IPS DF 6.9 (cell line): ENCODE data around the gene FNDC3B.
"Not testable (repeated sequence)": the region's sequence is repeated elsewhere in the genome, so short reads cannot be mapped to it uniquely, and the experiment has no call there.

Experiments
- DNase-seq: peaks from one replicate; pipeline ENCODE4 v3.0.0-alpha.2; 2013; ENCODE audit warnings: low read depth, low spot score
- H3K27ac ChIP-seq: one replicate; pipeline ENCODE4 v1.5.1; 2013; ENCODE audit warnings: low read length, control low read depth
- H3K27me3 ChIP-seq: 2 replicates; pipeline ENCODE4 v1.6.1; 2013; ENCODE audit warnings: mild to moderate bottlenecking, low read length; ENCODE audit not compliant: control insufficient read depth, insufficient read depth
- H3K36me3 ChIP-seq: 2 replicates; pipeline ENCODE4 v1.6.1; 2013; ENCODE audit warnings: low read length; ENCODE audit not compliant: control insufficient read depth, insufficient read depth
- H3K4me1 ChIP-seq: 2 replicates; pipeline ENCODE4 v1.6.1; 2013; ENCODE audit warnings: low read length; ENCODE audit not compliant: control insufficient read depth, insufficient read depth
- H3K4me3 ChIP-seq: 2 replicates; pipeline ENCODE4 v1.5.1; 2013; ENCODE audit warnings: mild to moderate bottlenecking, low read length
- H3K9me3 ChIP-seq: 2 replicates; pipeline ENCODE4 v1.6.1; 2013; ENCODE audit warnings: low read length, inconsistent platforms; ENCODE audit not compliant: control insufficient read depth, insufficient read depth
- WGBS: extraction: QIAGEN DNeasy Blood & Tissue Kit; methylation state at CpG from one replicate; pipeline ENCODE4 v1.1.7; 2013; ENCODE audit warnings: mixed read lengths, missing lambda C conversion rate; ENCODE audit not compliant: insufficient read length, insufficient coverage; 5-methylcytosine and 5-hydroxymethylcytosine counted together

Gene FNDC3B

GRCh38 chr3:172247525-172248274 is 208.3 kb downstream of the FNDC3B start:
- Histone ChIP-seq H3K27me3 (no peaks in the 10 kb centered on the region), H3K27ac (no peak overlapping the region), H3K4me1 (peaks cover 2% of the 10 kb centered on the region; the same call in 1 of the 2 replicates), H3K9me3 (no peaks in the 10 kb centered on the region), H3K36me3 (no peaks in the 10 kb centered on the region), H3K4me3 (no peak overlapping the region)
- no peak for DNase-seq
- WGBS, result no CpG with 5 or more reads among the region's 13 CpGs

GRCh38 chr3:172249039-172249438 is 209.7 kb downstream of the FNDC3B start:
- Histone ChIP-seq H3K36me3 (no peaks in the 10 kb centered on the region), H3K27me3 (no peaks in the 10 kb centered on the region), H3K4me1 (peaks cover 2% of the 10 kb centered on the region; the same call in 1 of the 2 replicates), H3K27ac (no peak overlapping the region), H3K4me3 (no peak overlapping the region), H3K9me3 (no peaks in the 10 kb centered on the region)
- no CpG with 5 or more reads among the region's 1 CpG for WGBS
- no peak for DNase-seq

DNA sequence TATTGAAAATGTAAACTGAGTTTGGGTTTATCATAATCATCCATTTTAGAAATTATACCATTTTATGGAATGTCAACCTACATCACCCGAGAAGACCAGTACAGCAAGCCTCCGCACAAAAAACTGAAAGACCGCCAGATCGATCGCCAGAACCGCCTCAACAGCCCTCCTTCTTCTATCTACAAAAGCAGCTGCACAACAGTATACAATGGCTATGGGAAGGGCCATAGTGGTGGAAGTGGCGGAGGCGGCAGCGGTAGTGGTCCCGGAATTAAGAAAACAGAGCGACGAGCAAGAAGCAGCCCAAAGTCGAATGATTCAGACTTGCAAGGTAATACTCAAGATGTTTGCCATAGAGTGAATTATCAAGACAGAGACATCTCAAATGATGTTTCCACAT is 211.8 kb downstream of the FNDC3B start:
- WGBS, result no CpG with 5 or more reads among the region's 13 CpGs
- no peak overlapping the region for H3K4me3 ChIP-seq
- H3K4me1 ChIP-seq, result peaks cover 2% of the 10 kb centered on the region; the same call in 1 of the 2 replicates
- H3K36me3 ChIP-seq, result no peaks in the 10 kb centered on the region
- no peak for DNase-seq
- no peaks in the 10 kb centered on the region for H3K9me3 ChIP-seq
- H3K27me3 ChIP-seq, result no peaks in the 10 kb centered on the region
- H3K27ac ChIP-seq, result no peak overlapping the region

GRCh38 chr3:172253200-172253599 is 213.8 kb downstream of the FNDC3B start:
- Histone ChIP-seq H3K4me1 (no peaks in the 10 kb centered on the region), H3K36me3 (no peaks in the 10 kb centered on the region), H3K9me3 (no peaks in the 10 kb centered on the region), H3K27me3 (no peaks in the 10 kb centered on the region), H3K4me3 (no peak overlapping the region), H3K27ac (no peak overlapping the region)
- DNase-seq, result no peak
- WGBS, result no CpG with 5 or more reads among the region's 5 CpGs

GRCh38 chr3:172254542-172254941 is 215.2 kb downstream of the FNDC3B start:
- H3K27me3 ChIP-seq, result no peaks in the 10 kb centered on the region
- H3K27ac ChIP-seq, result no peak overlapping the region
- H3K9me3 ChIP-seq, result no peaks in the 10 kb centered on the region
- H3K4me1 ChIP-seq, result no peaks in the 10 kb centered on the region
- H3K36me3 ChIP-seq, result no peaks in the 10 kb centered on the region
- DNase-seq, result no peak
- H3K4me3 ChIP-seq, result no peak overlapping the region
- WGBS, result no CpG with 5 or more reads among the region's 1 CpG

DNA sequence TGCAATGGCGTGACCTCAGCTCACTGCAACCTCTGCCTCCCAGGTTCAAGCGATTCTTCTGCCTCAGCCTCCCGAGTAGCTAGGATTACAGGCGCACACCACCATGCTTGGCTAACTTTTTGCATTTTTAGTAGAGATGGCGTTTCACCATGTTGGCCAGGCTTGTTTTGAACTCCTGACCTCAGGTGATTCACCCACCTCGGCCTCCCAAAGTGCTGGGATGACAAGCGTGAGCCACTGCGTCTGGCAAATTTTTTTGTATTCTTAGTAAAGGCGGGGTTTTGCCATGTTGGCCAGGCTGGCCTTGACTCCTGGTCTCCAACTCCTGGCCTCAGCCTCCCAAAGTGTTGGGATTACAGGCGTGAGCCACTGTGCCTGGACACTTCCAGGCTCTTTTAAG is 215.9 kb downstream of the FNDC3B start:
- not testable (repeated sequence) for DNase-seq, H3K27me3 ChIP-seq, H3K27ac ChIP-seq, H3K9me3 ChIP-seq, H3K4me1 ChIP-seq, H3K4me3 ChIP-seq, H3K36me3 ChIP-seq
- no CpG with 5 or more reads among the region's 10 CpGs for WGBS

GRCh38 chr3:172256101-172256734 is 216.8 kb downstream of the FNDC3B start:
- no peak overlapping the region for H3K4me3 ChIP-seq
- no CpG with 5 or more reads among the region's 2 CpGs for WGBS
- H3K4me1 ChIP-seq, result no peaks in the 10 kb centered on the region
- DNase-seq, result no peak
- H3K27me3 ChIP-seq, result no peaks in the 10 kb centered on the region
- no peaks in the 10 kb centered on the region for H3K9me3 ChIP-seq
- H3K36me3 ChIP-seq, result no peaks in the 10 kb centered on the region
- no peak overlapping the region for H3K27ac ChIP-seq

- no peaks in the 10 kb centered on the region for H3K36me3 ChIP-seq
- no peaks in the 10 kb centered on the region for H3K4me1 ChIP-seq
- H3K27ac ChIP-seq, result no peak overlapping the region
- H3K27me3 ChIP-seq, result no peaks in the 10 kb centered on the region
- no CpG with 5 or more reads among the region's 8 CpGs for WGBS
- no peaks in the 10 kb centered on the region for H3K9me3 ChIP-seq
- DNase-seq, result no peak
- no peak overlapping the region for H3K4me3 ChIP-seq
Measured at GRCh38 chr3:172257648-172258400, 218.4 kb downstream of the FNDC3B start.

DNA sequence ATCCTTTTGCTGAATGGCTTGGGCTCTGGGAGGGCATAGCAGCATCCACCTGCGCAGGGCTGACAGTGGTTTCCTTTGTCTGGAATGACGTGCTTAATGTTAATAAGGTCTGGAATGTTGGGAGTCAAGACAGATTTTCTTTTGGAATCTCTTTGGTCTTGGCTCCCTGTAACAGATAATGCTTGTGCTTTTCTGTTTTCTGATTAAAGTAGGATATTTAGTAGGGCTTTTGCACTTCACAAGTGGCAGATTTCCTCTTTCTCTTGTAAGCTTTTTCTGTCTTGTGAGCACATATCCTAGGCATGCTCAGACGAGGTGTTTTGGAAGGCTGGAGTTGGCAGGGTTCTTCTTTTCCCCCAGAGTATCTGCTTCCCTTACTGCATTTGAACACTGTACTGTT is 219.2 kb downstream of the FNDC3B start:
- no peaks in the 10 kb centered on the region for H3K9me3 ChIP-seq
- H3K4me3 ChIP-seq, result no peak overlapping the region
- H3K27ac ChIP-seq, result no peak overlapping the region
- H3K27me3 ChIP-seq, result no peaks in the 10 kb centered on the region
- no peaks in the 10 kb centered on the region for H3K4me1 ChIP-seq
- DNase-seq, result no peak
- H3K36me3 ChIP-seq, result no peaks in the 10 kb centered on the region
- no CpG with 5 or more reads among the region's 3 CpGs for WGBS

DNA sequence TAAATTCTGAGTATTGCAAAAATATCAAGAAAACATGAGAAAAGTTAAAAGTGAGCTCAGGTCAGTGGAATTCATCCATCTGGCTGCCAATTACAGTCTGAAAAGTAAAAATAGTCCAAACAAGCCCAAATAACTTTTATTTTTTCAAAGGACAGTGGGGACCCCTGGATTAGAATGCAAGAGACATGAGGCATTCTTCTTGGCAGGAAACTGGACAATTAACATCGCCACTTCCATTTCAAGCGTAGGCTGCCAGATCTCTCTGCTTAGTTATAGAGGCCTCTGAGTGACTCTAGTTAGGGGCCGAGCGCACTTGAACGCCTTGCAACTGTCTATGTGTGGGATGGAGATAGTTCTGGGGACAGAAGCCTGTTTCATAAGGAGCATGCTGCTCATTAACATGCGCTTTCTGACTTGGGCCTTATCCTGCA is 219.7 kb downstream of the FNDC3B start:
- Histone ChIP-seq H3K4me3 (no peak overlapping the region), H3K27ac (no peak overlapping the region), H3K9me3 (no peaks in the 10 kb centered on the region), H3K27me3 (no peaks in the 10 kb centered on the region), H3K4me1 (no peaks in the 10 kb centered on the region), H3K36me3 (no peaks in the 10 kb centered on the region)
- WGBS, result no CpG with 5 or more reads among the region's 6 CpGs
- DNase-seq, result no peak
